Measurements from ENCODE around the gene MLEC.

Gene MLEC

GRCh38 chr12:120693848-120694247 lies 6.9 kb downstream of the MLEC start:
- DNase-seq, result no peak

GRCh38 chr12:120696626-120697025 lies 9.7 kb downstream of the MLEC start:
- no peak for DNase-seq

- DNase-seq, result no peak
Observed at GRCh38 chr12:120697344-120697743, 10.4 kb downstream of the MLEC start.

- no peak for DNase-seq
Observed at GRCh38 chr12:120698665-120699064, 11.7 kb downstream of the MLEC start.

- DNase-seq, result no peak
Observed at GRCh38 chr12:120699553-120699952, 12.6 kb downstream of the MLEC start.

- DNase-seq, result no peak
Observed at GRCh38 chr12:120700886-120701285, 13.9 kb downstream of the MLEC start.

GRCh38 chr12:120702637-120703036 lies 15.7 kb downstream of the MLEC start:
- DNase-seq, result no peak

- no peak for DNase-seq
Observed at GRCh38 chr12:120703311-120703942, 16.5 kb downstream of the MLEC start.

GRCh38 chr12:120705618-120706017 lies 18.7 kb downstream of the MLEC start:
- DNase-seq, result no peak

- DNase-seq, result no peak
Observed at GRCh38 chr12:120706029-120706428, 19.1 kb downstream of the MLEC start.

- DNase-seq, result no peak
Observed at GRCh38 chr12:120708651-120709050, 21.7 kb downstream of the MLEC start.

GRCh38 chr12:120710031-120710804 lies 23.3 kb downstream of the MLEC start, which contains the start of gene UNC119B:
UNC119B (plus strand) TSS chr12:120710458; CDS start chr12:120710475, 17 bp downstream.
- peak; percentile 56 for DNase-seq

- DNase-seq, result no peak
Observed at GRCh38 chr12:120710805-120711296, 23.9 kb downstream of the MLEC start.

- no peak for DNase-seq
Observed at GRCh38 chr12:120711411-120711810, 24.5 kb downstream of the MLEC start.

GRCh38 chr12:120712610-120713009 lies 25.7 kb downstream of the MLEC start:
- no peak for DNase-seq

- DNase-seq, result peak; percentile 78
Observed at GRCh38 chr12:120713861-120714482, 27.0 kb downstream of the MLEC start.

GRCh38 chr12:120718055-120718454 lies 31.1 kb downstream of the MLEC start:
- no peak for DNase-seq

GRCh38 chr12:120719072-120719471 lies 32.1 kb downstream of the MLEC start:
- no peak for DNase-seq

GRCh38 chr12:120719496-120720233 lies 32.7 kb downstream of the MLEC start:
- DNase-seq, result no peak

- peak; percentile 36 for DNase-seq
Observed at GRCh38 chr12:120720234-120720986, 33.5 kb downstream of the MLEC start.

- DNase-seq, result no peak
Observed at GRCh38 chr12:120720987-120721801, 34.2 kb downstream of the MLEC start.
